Aortic smooth muscle cell (primary cell): ENCODE measurements around the gene FECH. TPM values are rescaled to one million over a fixed set of nuclear protein-coding genes. Genes with fewer than 3 reads are reported as not detected.

Source experiments
- total RNA-seq: library from RNA; depleted of rRNA; stranded (reverse); fragments of >200 nt; gene quantifications from 2 replicates; pipeline ENCODE4 v1.2.3, GENCODE V29; 2014

The FECH gene, protein sequence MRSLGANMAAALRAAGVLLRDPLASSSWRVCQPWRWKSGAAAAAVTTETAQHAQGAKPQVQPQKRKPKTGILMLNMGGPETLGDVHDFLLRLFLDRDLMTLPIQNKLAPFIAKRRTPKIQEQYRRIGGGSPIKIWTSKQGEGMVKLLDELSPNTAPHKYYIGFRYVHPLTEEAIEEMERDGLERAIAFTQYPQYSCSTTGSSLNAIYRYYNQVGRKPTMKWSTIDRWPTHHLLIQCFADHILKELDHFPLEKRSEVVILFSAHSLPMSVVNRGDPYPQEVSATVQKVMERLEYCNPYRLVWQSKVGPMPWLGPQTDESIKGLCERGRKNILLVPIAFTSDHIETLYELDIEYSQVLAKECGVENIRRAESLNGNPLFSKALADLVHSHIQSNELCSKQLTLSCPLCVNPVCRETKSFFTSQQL
- 28.4 and 34.7 TPM in 2 replicates for total RNA-seq

DNA sequence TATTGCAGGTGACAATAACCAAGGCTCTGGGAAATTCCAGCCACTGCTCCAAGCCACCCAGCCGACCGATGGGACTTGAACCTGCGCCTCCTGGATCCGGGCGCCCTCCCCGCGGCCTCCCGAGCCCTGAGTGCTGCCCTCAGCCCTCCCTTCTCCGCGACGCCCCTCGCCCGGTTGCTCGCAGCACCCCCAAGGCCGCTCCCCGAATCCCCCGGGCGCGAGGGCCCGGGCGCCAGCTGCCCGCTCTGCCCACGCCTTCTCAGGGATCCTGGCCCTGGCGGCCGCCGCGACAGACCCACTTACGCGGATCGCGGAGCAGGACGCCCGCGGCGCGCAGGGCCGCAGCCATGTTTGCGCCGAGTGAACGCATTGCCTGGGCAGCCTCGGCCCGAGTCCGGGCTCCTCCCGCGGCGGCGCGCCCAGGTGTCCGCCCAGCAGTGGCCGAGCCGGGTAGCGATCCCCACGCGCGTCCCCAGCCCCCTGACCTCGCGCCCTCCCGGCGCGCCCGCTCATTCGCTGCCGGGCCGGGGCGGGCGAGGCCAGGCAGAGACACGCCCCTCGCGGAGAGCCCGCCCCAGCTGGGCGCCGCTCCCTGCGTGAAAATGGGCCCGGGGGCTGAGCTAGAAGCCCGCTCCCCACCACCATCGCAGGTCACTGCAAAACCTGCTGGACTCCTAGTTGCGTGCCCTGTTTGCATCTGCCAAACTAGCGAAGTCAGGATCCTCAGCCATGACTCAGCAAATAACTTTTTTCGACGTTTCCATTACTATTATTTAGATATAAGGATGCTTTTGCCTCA is at the start of gene FECH:
Gene FECH (minus strand): TSS at position 452 of the 799 bp plus-strand sequence. CDS start 82 bp downstream, at position 370.

Other genes starting within 250 kb of the FECH start
- not detected in 2 replicates for gene ST8SIA3, start 234.1 kb downstream of the FECH start, total RNA-seq
- gene ONECUT2, start 151.3 kb downstream of the FECH start, total RNA-seq: under 0.01 TPM in 2 replicates
- gene NARS1, start 35.1 kb upstream of the FECH start, total RNA-seq: 143 and 177 TPM in 2 replicates
- 124 and 210 TPM in 2 replicates for gene ATP8B1, start 216.6 kb upstream of the FECH start, total RNA-seq